Ovary (tissue), 9 donors: ENCODE data around the gene RAB39A. TPM values are rescaled to one million over a fixed set of nuclear protein-coding genes. Genes with fewer than 3 reads are reported as not detected.

Experiments
- DNase-seq, 5 donors: peaks; one replicate each; pipeline ENCODE4 v3.0.0-alpha.2; 2019 to 2020
- H3K27ac ChIP-seq, 2 donors: fragments of 200-600 bp; one replicate each; pipeline versions ENCODE4 v1.5.1 to v1.8.0; 2019 to 2022
- H3K27me3 ChIP-seq: fragments of 200-600 bp; one replicate; pipeline ENCODE4 v1.8.0; 2022
- H3K36me3 ChIP-seq: fragments of 200-600 bp; sonication (generic); one replicate; pipeline ENCODE4 v1.5.1; 2019
- H3K4me1 ChIP-seq: one replicate; pipeline ENCODE4 v1.8.1; 2013; ENCODE audit warnings: mild to moderate bottlenecking, moderate library complexity; ENCODE audit not compliant: insufficient read depth
- H3K4me3 ChIP-seq: fragments of 200-600 bp; sonication (generic); one replicate; pipeline ENCODE4 v1.5.1; 2017
- H3K9me3 ChIP-seq, 2 donors: fragments of 200-600 bp in 1 of 2; sonication (generic) in 1 of 2; one replicate each; pipeline versions ENCODE4 v1.5.1 to v1.8.1; 2013 to 2019; ENCODE audit warnings: mild to moderate bottlenecking in 1 of 2, moderate library complexity in 1 of 2
- EP300 ChIP-seq: sonication (generic); formaldehyde crosslinking; IDR thresholded peaks from one replicate; pipeline ENCODE4 v1.6.1; 2017; ENCODE audit warnings: antibody characterized with exemption
- POLR2A ChIP-seq: fragments of 450-650 bp; IDR thresholded peaks from one replicate; pipeline ENCODE4 v1.6.1; 2017; ENCODE audit warnings: antibody characterized with exemption, mild to moderate bottlenecking, moderate library complexity
- WGBS, 3 donors: extraction: QIAGEN DNeasy Blood & Tissue Kit in 1 of 3; methylation state at CpG; one replicate each; pipeline versions ENCODE4 v1.1.5 to v1.1.7; 2013 to 2017; 5-methylcytosine and 5-hydroxymethylcytosine counted together
- intact Hi-C, 4 donors: fragments of 100-400 bp; cut with DNase I; formaldehyde crosslinking; loops; one replicate each; pipeline versions ENCODE4 v1.11.0 to v1.15.1; 2022 to 2023
- polyA plus RNA-seq, 2 donors: library from polyadenylated mRNA; stranded (reverse); fragments of 200-250 nt in 1 of 2; fragments of 350-450 nt in 1 of 2; fragmentation: Illumina TruSeq in 1 of 2; extraction: RNeasy Lipid Tissue Mini Kit (QIAGEN cat#74804) in 1 of 2; gene quantifications; one replicate each; pipeline ENCODE4 v1.2.3, GENCODE V29; 2013 to 2014
- total RNA-seq, 7 donors: library from RNA; depleted of rRNA in 2 of 7; stranded (reverse); fragments of >200 nt in 2 of 7; fragmentation: NEBNext Ultra II Directional in 3 of 7; extraction: Animal tissue kit (Norgen Biotek cat#: 25700) in 3 of 7; gene quantifications; one replicate each; pipeline versions ENCODE4 v1.1.0 to v1.2.4, GENCODE V29; 2016 to 2023
- TF ChIP-seq, protein P1 (sequence below), 3 donors: fragments of 450-650 bp in 2 of 3; fragments of 200-600 bp in 1 of 3; IDR thresholded peaks; one replicate each; pipeline versions ENCODE4 v1.5.1 to v1.8.0; 2016 to 2022; ENCODE audit warnings: antibody characterized with exemption in 3 of 3, mild to moderate bottlenecking in 1 of 3
- donor health status: DM: no; HTN: no; CAD: no; lungs with moderate emphysema.
- donor health status: DM: no; HTN: no; CAD: no.
- donor health status: Bipolar disorder and iron deficiency.
- donor health status: DM: yes; HTN: yes; CAD: no.
- donor health status: DM: no; HTN: no; CAD: no.
- donor health status: DM: yes; HTN: yes; CAD: no.

The RAB39A gene
- total and polyA plus RNA-seq, 9 donors = 0.04 to 2.1 (median 0.43) TPM

DNA sequence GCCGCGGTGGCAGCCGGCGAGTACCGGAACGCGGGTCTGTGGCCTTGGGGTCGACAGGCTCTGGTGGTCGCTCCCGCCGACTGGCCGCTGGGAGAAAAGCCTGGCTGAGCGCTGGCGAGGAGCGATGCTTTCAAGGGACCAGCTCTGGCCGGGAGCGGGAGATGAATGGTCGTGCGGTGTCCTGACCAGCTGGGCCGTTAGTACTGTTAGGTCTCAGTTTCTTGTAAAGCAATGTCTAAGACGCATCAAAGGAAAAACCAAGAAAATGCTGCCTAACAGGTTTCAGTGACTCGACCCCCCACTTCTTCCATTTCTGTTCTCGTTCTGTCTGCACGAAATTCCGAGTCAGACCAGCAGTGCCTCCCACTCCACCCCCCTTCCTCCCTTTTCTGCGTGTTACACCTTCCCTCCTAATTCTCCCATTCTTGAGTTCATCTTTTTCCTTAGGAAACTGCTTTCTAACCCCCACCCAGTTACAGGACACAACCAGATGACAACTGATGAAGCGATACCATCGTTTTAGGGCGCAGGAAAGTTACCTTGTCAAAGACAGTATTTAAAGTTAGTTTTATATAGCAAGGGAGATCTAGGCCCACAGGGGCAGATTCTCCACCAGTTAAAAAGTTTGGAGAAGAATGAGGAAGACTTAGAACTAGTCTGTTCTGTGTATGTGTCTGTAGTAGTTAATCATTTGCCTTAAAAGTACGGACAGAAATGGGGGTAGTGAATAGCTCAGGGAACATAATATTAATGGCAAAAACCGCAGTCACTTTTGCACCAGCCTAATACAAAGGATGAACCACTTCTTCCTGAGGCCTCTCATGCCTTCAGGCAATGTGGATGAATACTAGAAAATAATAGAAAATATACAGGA lies 81.5 kb downstream of the RAB39A start:
- H3K27me3 ChIP-seq = no peaks in the 10 kb centered on the region
- intact Hi-C loops = loop anchor here in 2 of 4 donors (5.0 kb wide), 2 partner anchors 213 to 638 kb away; partner anchors contain the start of genes ATM (in 1 of the 2) and NPAT (in 1 of the 2)
- H3K4me1 ChIP-seq = peaks cover 2% of the 10 kb centered on the region
- H3K9me3 ChIP-seq = no peaks in the 10 kb centered on the region
- no peaks in the 10 kb centered on the region for H3K36me3 ChIP-seq
- WGBS, 3 donors = 1 to 2% (median 1%) methylated on average over 31 of the region's 31 CpGs
- no peak for TF ChIP-seq EP300
- TF ChIP-seq POLR2A = no peak
- TF ChIP-seq, protein P1, sequence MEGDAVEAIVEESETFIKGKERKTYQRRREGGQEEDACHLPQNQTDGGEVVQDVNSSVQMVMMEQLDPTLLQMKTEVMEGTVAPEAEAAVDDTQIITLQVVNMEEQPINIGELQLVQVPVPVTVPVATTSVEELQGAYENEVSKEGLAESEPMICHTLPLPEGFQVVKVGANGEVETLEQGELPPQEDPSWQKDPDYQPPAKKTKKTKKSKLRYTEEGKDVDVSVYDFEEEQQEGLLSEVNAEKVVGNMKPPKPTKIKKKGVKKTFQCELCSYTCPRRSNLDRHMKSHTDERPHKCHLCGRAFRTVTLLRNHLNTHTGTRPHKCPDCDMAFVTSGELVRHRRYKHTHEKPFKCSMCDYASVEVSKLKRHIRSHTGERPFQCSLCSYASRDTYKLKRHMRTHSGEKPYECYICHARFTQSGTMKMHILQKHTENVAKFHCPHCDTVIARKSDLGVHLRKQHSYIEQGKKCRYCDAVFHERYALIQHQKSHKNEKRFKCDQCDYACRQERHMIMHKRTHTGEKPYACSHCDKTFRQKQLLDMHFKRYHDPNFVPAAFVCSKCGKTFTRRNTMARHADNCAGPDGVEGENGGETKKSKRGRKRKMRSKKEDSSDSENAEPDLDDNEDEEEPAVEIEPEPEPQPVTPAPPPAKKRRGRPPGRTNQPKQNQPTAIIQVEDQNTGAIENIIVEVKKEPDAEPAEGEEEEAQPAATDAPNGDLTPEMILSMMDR (IDR thresholded peaks at IDR 0.05) = no peak
- no peak for DNase-seq
- peak overlapping the region; percentile 92 to 94 for H3K27ac ChIP-seq
- H3K4me3 ChIP-seq = peak overlapping the region; percentile 97

DNA sequence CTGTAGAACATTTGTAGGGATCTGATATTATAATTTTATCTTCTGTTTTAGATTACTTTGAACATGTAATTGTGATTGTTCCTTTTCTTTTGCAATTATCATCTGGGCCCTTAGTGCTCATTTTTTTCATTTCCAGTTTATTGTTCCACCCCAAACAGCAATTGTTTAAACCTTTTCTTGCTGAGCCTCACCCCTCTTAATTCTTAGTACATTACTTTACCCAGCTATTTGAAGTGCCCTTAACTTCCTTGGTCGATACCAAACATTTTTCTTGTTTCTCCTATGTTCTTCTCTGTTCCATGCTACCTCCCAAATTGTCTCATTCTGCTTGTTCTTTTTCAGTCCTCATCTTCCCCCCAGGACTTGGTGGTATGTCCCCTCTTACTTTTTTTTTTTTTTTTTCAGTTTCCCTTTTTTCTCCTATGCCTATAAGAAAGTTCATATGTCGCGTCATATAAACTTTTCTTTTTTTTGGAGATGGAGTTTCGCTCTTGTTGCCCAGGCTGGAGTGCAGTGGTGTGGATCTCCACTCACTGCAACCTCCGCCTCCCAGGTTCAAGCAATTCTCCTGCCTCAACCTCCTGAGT lies 84.0 kb downstream of the RAB39A start:
- Histone ChIP-seq H3K4me1 (peaks cover 2% of the 10 kb centered on the region), H3K36me3 (no peaks in the 10 kb centered on the region), H3K27ac (no peak overlapping the region), H3K27me3 (no peaks in the 10 kb centered on the region), H3K9me3 (no peaks in the 10 kb centered on the region), H3K4me3 (no peak overlapping the region)
- TF ChIP-seq EP300 (no peak), POLR2A (no peak)
- TF ChIP-seq, protein P1 (IDR thresholded peaks at IDR 0.05) = no peak
- no peak for DNase-seq
- intact Hi-C loops = no loop called here
- 92 to 95% (median 94%) methylated on average over 5 of the region's 5 CpGs for WGBS, 3 donors

Other genes with a start within 250 kb of the RAB39A start
- under 1 TPM in 1 of 7 donors, not detected in 6; 0.60 TPM for gene SLN, start 216.4 kb upstream of the RAB39A start, total RNA-seq
- gene SLN, start 216.4 kb upstream of the RAB39A start, polyA plus RNA-seq = 1 to 10 TPM in 1 of 2 donors, not detected in 1; 5.1 TPM
- gene SLC35F2, start 69.7 kb upstream of the RAB39A start, total RNA-seq = 10 to 100 TPM in 3 of 7 donors, 1 to 10 TPM in 4; 3.7 to 20.8 (median 8.5) TPM
- 1 to 10 TPM; 4.0 to 7.5 TPM for gene SLC35F2, start 69.7 kb upstream of the RAB39A start, polyA plus RNA-seq
- 10 to 100 TPM; 18.4 to 34.4 (median 31.7) TPM for gene CUL5, start 80.5 kb downstream of the RAB39A start, total RNA-seq
- 10 to 100 TPM in 1 of 2 donors, 1 to 10 TPM in 1; 8.3 to 12.6 TPM for gene CUL5, start 80.5 kb downstream of the RAB39A start, polyA plus RNA-seq
- gene ACAT1, start 193.1 kb downstream of the RAB39A start, total RNA-seq = 10 to 100 TPM; 50.0 to 84.4 (median 74.6) TPM
- gene ACAT1, start 193.1 kb downstream of the RAB39A start, polyA plus RNA-seq = 100 to 1,000 TPM in 1 of 2 donors, 10 to 100 TPM in 1; 71.1 to 111 TPM